ENCODE results near the gene IPO13.

Gene IPO13

DNA sequence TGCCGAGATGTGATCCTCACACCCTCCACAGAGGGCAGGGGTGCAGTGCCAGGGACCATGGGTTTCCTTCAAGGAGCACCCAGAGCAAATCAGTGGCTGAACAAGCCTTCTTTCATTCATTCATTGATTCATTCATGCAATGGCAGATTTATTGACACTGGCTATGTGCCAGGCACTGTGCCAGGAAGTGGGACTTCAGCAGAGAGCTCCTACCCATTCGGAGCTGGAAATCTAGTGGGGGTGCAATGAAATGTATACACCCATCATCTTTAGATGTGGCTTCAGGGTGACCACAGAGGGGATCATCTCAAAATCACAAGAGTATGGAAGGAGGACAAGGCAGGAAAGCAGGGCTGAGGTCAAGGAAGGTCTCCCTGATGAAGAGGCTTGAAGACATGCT lies 65.7 kb downstream of the IPO13 start:
- no peak for DNase-seq (ENCODE audit: low read depth in 2 of 2)

- DNase-seq (ENCODE audit: low read depth in 2 of 2) = no peak
Observed at GRCh38 chr1:44012941-44013609, 66.3 kb downstream of the IPO13 start.

DNA sequence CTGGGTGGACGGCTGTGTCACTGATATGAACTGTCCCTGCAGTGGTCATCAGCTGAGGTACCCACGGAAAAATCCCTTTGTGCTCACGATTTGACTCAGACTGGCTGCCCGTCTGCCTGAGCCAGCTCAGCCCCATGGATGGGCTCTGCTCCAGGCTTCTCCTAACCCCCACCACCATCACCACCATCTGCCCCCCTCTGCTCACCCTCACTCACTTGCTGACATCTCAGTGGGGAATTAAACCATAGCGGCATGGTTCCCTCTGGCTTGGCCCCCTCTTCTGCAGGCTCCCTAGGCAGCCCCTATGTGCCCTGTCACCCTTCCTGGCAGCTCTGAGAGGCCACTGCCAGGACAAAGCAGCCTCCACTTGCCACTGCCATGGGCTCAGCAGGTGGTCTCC lies 67.2 kb downstream of the IPO13 start:
- no peak for DNase-seq (ENCODE audit: low read depth in 2 of 2)

DNA sequence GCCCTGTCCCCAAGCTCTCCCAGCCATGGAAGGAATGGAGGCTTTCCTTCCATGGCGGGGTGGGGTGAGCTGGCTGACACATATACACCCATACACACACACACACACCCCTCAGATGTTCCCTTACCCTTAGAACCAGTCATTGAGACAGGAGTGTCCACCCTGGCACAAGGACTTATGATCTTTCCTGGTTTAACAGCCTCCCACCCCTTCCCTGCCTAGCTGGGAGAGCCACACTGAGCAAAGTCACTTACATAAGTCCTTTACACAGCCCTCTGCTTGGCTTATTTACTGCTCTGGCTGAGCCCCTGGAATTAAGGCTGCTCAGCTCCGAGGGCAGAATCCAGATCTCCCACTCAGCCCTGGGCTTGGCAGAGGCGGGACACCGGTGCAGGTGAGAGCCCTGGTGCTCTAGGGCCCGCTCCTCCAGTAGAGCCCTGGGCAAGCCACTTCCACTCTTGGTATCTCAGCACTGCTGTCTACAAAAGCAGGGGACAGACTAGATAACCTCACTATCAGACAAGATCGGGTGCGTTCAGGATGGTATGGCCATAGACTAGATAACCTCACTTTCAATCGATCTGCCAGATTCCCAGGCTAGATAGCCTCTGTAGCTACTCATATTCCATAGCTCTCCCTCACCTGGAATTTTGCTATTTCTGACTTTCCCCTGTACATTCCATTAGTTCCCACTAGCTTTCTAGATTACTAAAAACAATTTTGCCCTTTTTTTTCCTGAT lies 67.8 kb downstream of the IPO13 start:
- no peak for DNase-seq (ENCODE audit: low read depth in 2 of 2)

DNA sequence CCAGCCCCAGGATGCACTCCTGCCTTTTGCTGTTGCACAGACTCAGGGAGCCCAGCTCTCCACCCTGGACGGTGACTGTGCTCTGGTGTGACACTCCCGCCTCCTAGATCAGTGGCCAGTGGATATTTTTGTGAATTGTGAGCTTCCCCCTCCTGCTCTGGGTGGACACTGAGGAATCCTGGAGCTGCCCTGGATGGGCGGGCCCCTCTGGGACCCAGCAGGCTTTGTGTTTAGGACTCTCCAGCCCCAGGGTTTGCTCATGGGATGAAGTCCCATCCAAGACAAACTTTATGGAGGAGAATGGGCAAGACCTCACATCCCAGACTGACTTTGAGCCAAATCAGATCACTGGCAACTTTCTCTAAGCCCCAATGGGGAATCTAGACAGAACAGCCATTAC lies 68.5 kb downstream of the IPO13 start:
- DNase-seq (ENCODE audit: low read depth in 2 of 2) = no peak

DNA sequence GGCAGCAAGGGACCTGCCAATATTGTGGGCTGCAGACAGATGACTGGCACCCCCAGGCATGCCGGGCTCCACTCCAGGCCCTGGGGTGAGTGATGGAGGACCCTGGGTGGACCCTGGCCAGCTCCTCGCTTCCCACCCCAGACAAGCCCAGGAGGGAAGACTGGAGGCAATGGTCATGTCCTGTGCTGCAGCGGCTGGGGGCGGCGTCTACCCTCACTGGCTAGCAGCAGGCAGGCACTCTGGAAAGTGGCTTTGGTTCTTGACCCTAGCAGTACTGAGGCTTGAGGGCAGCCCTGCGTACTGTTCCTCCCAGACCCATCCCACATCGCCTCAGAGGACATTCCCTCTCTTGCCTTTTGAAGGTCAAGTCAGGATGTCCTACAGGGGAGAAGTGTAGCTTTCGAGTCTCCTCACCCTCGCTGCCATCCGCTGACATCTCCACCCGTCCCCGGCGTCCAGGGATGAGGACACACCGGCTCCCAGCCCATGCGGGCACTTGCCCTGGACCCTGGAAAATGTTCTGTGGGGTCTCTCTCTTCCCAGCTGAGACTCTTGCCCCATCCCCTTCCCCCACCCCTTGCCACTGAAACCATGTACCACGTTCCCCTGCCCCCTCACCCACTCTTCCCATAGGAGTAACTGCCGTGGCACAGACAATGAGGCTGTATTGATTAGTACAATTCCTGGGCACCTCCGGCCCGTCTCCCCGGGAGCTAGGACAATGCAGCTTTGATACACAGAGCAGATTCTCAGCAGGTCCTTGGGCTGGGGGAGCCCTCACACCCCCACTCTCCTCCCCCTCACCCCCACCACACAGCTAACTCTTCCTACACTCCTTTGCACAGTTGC lies 69.5 kb downstream of the IPO13 start:
- no peak for DNase-seq (ENCODE audit: low read depth in 2 of 2)

- no peak for DNase-seq (ENCODE audit: low read depth in 2 of 2)
Observed at GRCh38 chr1:44016890-44017400, 70.2 kb downstream of the IPO13 start.
